T-helper 1 cell treated with Interleukin-12 subunit alpha and Interleukin-12 subunit beta and Interleukin-4 antibody, amounts not matched to agents 30 μg/mL and 1 μg/mL, for 36 hours (primary cell): ENCODE measurements around the gene CDK10.
A peak's percentile ranks its signal among the peaks of the same experiment; 100 is the strongest.

Source experiments
- H3K27ac Mint-ChIP-seq: one replicate; pipeline ENCODE4 v1.8.0; 2021; ENCODE audit warnings: mild to moderate bottlenecking, mixed read lengths
- H3K27me3 Mint-ChIP-seq: one replicate; pipeline ENCODE4 v1.8.0; 2021; ENCODE audit warnings: low read depth, mixed read lengths
- H3K36me3 Mint-ChIP-seq: one replicate; pipeline ENCODE4 v1.8.0; 2021; ENCODE audit warnings: low read depth, mixed read lengths
- H3K4me1 Mint-ChIP-seq: one replicate; pipeline ENCODE4 v1.8.0; 2021; ENCODE audit warnings: low read depth, mixed read lengths
- H3K4me3 Mint-ChIP-seq: one replicate; pipeline ENCODE4 v1.8.0; 2021; ENCODE audit warnings: mild to moderate bottlenecking, moderate library complexity, mixed read lengths
- H3K9me3 Mint-ChIP-seq: one replicate; pipeline ENCODE4 v1.8.0; 2021; ENCODE audit warnings: mixed read lengths

CDK10 gene

GRCh38 chr16:89738538-89739317 lies 52.2 kb downstream of the CDK10 start:
- peaks cover 62% of the 10 kb centered on the region for H3K36me3 Mint-ChIP-seq
- H3K9me3 Mint-ChIP-seq, result no peaks in the 10 kb centered on the region
- H3K4me3 Mint-ChIP-seq, result no peak overlapping the region
- no peak overlapping the region for H3K27ac Mint-ChIP-seq
- peaks cover 12% of the 10 kb centered on the region for H3K4me1 Mint-ChIP-seq
- H3K27me3 Mint-ChIP-seq, result no peaks in the 10 kb centered on the region

- Mint-ChIP-seq H3K4me1 (peaks cover 12% of the 10 kb centered on the region), H3K4me3 (no peak overlapping the region), H3K9me3 (no peaks in the 10 kb centered on the region), H3K27me3 (no peaks in the 10 kb centered on the region), H3K36me3 (peaks cover 57% of the 10 kb centered on the region), H3K27ac (no peak overlapping the region)
Measured at GRCh38 chr16:89739383-89739782, 52.9 kb downstream of the CDK10 start.

GRCh38 chr16:89741342-89742014 lies 55.0 kb downstream of the CDK10 start:
- H3K27me3 Mint-ChIP-seq, result no peaks in the 10 kb centered on the region
- H3K4me3 Mint-ChIP-seq, result no peak overlapping the region
- peaks cover 10% of the 10 kb centered on the region for H3K4me1 Mint-ChIP-seq
- no peak overlapping the region for H3K27ac Mint-ChIP-seq
- H3K9me3 Mint-ChIP-seq, result no peaks in the 10 kb centered on the region
- H3K36me3 Mint-ChIP-seq, result peaks cover 48% of the 10 kb centered on the region

GRCh38 chr16:89742948-89743347 lies 56.5 kb downstream of the CDK10 start:
- Mint-ChIP-seq H3K27me3 (no peaks in the 10 kb centered on the region), H3K36me3 (peaks cover 39% of the 10 kb centered on the region), H3K9me3 (no peaks in the 10 kb centered on the region), H3K4me3 (no peak overlapping the region), H3K27ac (peak overlapping the region; percentile 24), H3K4me1 (no peaks in the 10 kb centered on the region)

- no peaks in the 10 kb centered on the region for H3K9me3 Mint-ChIP-seq
- H3K27ac Mint-ChIP-seq, result no peak overlapping the region
- H3K4me3 Mint-ChIP-seq, result no peak overlapping the region
- H3K4me1 Mint-ChIP-seq, result peaks cover 1% of the 10 kb centered on the region
- no peaks in the 10 kb centered on the region for H3K27me3 Mint-ChIP-seq
- H3K36me3 Mint-ChIP-seq, result peaks cover 28% of the 10 kb centered on the region
Measured at GRCh38 chr16:89744813-89745212, 58.3 kb downstream of the CDK10 start.
